Esophagus squamous epithelium (tissue), 5 donors: ENCODE results near the gene ANKS1B. TPM values are rescaled to one million over a fixed set of nuclear protein-coding genes. Genes with fewer than 3 reads are reported as not detected.

ENCODE experiments used
- DNase-seq: peaks from one replicate; lab custom pipeline; 2025; lab: John Stamatoyannopoulos, UW
- H3K27ac ChIP-seq, 4 donors: fragments of 200-600 bp; sonication (generic); one replicate each; pipeline ENCODE4 v1.5.1; 2016 to 2019; ENCODE audit warnings: mild to moderate bottlenecking in 1 of 4
- H3K27me3 ChIP-seq, 4 donors: fragments of 200-600 bp; sonication (generic); 1 replicate in 3 of 4; 2 replicates in 1 of 4; pipeline versions ENCODE4 v1.5.1 to v1.6.0; 2017 to 2021; ENCODE audit warnings: antibody characterized with exemption in 1 of 4
- H3K36me3 ChIP-seq, 3 donors: fragments of 200-600 bp; sonication (generic); one replicate each; pipeline ENCODE4 v1.5.1; 2016 to 2019
- H3K4me1 ChIP-seq, 3 donors: fragments of 200-600 bp; sonication (generic); one replicate each; pipeline ENCODE4 v1.5.1; 2017 to 2019
- H3K4me3 ChIP-seq, 4 donors: fragments of 200-600 bp; sonication (generic); 1 replicate in 3 of 4; 2 replicates in 1 of 4; pipeline ENCODE4 v1.5.1; 2016 to 2019; ENCODE audit warnings: mild to moderate bottlenecking in 2 of 4, moderate library complexity in 1 of 4
- H3K9me3 ChIP-seq, 3 donors: fragments of 200-600 bp; sonication (generic); one replicate each; pipeline ENCODE4 v1.5.1; 2016 to 2019
- POLR2A ChIP-seq, 4 donors: fragments of 450-650 bp; IDR thresholded peaks; one replicate each; pipeline ENCODE4 v1.6.1; 2017; ENCODE audit warnings: antibody characterized with exemption in 4 of 4, mild to moderate bottlenecking in 4 of 4, moderate library complexity in 3 of 4
- WGBS, 2 donors: methylation state at CpG; one replicate each; pipeline ENCODE4 v1.1.5; 2018; 5-methylcytosine and 5-hydroxymethylcytosine counted together
- intact Hi-C: fragments of 100-400 bp; cut with DNase I; formaldehyde crosslinking; loops from one replicate; pipeline ENCODE4 v1.15.0; 2022
- total RNA-seq, 4 donors: library from RNA; depleted of rRNA; stranded (reverse); fragments of >200 nt; gene quantifications; one replicate each; pipeline ENCODE4 v1.1.0, GENCODE V29; 2016
- TF ChIP-seq, protein P1 (sequence below), 6 experiments: fragments of 450-650 bp in 4 of 6; fragments of 200-600 bp in 2 of 6; sonication (generic) in 2 of 6; IDR thresholded peaks; one replicate each; pipeline ENCODE4 v1.5.1; 2016 to 2019; ENCODE audit warnings: antibody characterized with exemption in 6 of 6, mild to moderate bottlenecking in 4 of 6, moderate library complexity in 4 of 6
- donor health status: DM: yes; HTN: yes; CAD: no.

ANKS1B gene
- total RNA-seq, 4 donors from 2014 or later = 1.6 to 15.8 (median 8.1) TPM

DNA sequence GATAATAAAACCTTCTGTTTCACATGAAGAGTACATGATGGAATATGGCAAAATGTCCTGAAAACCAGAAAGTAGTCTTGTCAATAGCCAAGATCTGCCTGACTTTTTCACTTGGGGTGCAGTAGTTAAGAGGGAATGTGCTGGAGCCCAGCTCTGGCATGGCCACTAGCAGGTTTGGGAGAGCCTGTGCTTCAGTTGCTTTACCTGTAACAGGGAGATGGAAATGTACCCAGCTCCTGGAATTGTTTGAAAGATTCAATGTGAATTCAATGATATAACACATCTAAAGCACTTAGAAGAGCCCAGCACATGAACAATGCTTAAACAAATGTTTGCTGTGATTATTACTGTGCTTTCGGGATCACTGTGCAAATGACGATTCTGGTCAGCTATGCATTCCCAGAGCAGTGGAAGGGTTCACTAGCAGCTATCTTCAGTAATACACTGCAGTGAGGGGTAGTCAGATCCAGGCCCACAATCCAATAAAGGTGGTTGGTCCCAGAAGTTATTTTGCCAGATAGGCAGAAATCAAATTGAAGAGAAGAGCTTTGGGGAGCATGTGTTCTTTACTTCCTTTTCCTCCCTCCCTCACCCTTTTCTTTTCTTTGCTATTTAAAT, 1114.7 kb downstream of the ANKS1B start:
- Histone ChIP-seq H3K27me3 (no peaks in the 10 kb centered on the region), H3K9me3 (no peaks in the 10 kb centered on the region), H3K27ac (no peak overlapping the region), H3K36me3 (no peaks in the 10 kb centered on the region), H3K4me1 (no peaks in the 10 kb centered on the region), H3K4me3 (no peak overlapping the region)
- no peak for DNase-seq
- WGBS, 2 donors = 79 to 81% methylated on average over 2 of the region's 2 CpGs
- TF ChIP-seq, protein P1, sequence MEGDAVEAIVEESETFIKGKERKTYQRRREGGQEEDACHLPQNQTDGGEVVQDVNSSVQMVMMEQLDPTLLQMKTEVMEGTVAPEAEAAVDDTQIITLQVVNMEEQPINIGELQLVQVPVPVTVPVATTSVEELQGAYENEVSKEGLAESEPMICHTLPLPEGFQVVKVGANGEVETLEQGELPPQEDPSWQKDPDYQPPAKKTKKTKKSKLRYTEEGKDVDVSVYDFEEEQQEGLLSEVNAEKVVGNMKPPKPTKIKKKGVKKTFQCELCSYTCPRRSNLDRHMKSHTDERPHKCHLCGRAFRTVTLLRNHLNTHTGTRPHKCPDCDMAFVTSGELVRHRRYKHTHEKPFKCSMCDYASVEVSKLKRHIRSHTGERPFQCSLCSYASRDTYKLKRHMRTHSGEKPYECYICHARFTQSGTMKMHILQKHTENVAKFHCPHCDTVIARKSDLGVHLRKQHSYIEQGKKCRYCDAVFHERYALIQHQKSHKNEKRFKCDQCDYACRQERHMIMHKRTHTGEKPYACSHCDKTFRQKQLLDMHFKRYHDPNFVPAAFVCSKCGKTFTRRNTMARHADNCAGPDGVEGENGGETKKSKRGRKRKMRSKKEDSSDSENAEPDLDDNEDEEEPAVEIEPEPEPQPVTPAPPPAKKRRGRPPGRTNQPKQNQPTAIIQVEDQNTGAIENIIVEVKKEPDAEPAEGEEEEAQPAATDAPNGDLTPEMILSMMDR (IDR thresholded peaks at IDR 0.05) = no peak
- TF ChIP-seq POLR2A (IDR thresholded peaks at IDR 0.05) = no peak
- intact Hi-C loops = no loop called here

DNA sequence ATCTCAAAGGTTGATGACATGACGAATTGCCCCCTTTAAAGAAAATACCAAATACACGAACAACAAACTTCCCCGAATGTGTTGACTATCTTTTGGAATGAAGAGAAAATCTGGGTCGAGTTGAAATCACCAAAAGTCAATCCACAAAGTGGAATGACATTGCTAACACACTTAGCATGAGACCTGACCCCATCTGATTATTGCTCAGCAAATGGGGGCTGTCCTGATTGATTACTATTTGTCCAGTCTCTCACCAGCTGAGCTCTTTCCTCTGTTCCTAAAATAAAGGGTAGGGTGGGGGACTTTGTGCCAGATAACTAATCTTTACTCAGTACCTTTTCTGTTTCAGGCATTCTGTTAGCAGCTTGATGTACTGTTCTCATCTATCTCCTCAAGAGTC, 1116.2 kb downstream of the ANKS1B start:
- no peak for DNase-seq
- intact Hi-C loops = no loop called here
- no peaks in the 10 kb centered on the region for H3K36me3 ChIP-seq
- H3K4me3 ChIP-seq = no peak overlapping the region
- no peaks in the 10 kb centered on the region for H3K9me3 ChIP-seq
- 42 to 63% methylated on average over 4 of the region's 4 CpGs for WGBS, 2 donors
- H3K4me1 ChIP-seq = no peaks in the 10 kb centered on the region
- H3K27me3 ChIP-seq = no peaks in the 10 kb centered on the region
- no peak for TF ChIP-seq POLR2A (IDR thresholded peaks at IDR 0.05)
- TF ChIP-seq, protein P1 (IDR thresholded peaks at IDR 0.05) = no peak
- no peak overlapping the region for H3K27ac ChIP-seq

DNA sequence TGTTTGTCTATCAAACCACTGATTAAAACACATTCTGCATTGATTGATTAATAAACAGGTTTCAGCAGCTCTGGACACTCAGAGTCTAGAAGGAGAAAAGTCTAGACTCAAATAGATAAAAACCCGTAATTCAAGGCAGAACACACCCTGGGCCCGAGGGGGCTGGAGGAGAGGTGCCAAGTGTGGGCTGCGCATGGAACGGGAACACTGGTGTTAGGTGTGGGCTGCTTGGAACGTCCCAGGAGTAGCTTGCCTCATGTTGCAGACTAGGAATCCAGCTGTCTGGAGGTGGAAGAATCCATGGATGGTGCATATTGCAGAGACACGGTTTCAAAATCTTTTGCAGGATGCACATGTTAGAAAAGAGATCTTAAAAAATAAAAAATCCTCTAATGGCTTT, 1116.7 kb downstream of the ANKS1B start:
- DNase-seq = no peak
- intact Hi-C loops = no loop called here
- WGBS, 2 donors = 69 to 75% methylated on average over 6 of the region's 6 CpGs

DNA sequence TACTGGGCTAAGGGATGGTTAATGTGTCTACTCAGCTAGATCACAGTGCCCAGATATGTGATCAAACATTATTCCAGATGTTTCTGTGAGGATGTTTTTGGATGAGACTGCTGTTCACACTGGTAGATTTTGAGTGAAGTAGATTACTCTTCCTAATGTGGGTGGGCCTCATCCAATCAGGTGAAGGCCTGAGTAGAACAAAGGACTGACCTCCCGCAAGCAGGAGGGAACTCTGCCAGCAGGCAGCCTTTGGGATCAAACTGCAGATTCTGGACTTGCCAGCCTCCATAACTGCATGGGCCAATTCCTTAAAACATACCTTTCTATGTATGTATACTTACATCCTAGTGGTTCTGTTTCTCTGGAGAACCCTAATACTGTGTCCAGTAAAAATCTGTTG, 1120.4 kb downstream of the ANKS1B start:
- WGBS, 2 donors = 60 to 93% methylated on average over 1 of the region's 1 CpG
- intact Hi-C loops = no loop called here
- no peak for TF ChIP-seq POLR2A (IDR thresholded peaks at IDR 0.05)
- TF ChIP-seq, protein P1 (IDR thresholded peaks at IDR 0.05) = no peak

More for the DNA sequence above, 1116.7 kb downstream of the ANKS1B start:
- H3K4me3 ChIP-seq = no peak overlapping the region
- H3K27me3 ChIP-seq = no peaks in the 10 kb centered on the region
- H3K36me3 ChIP-seq = no peaks in the 10 kb centered on the region
- no peaks in the 10 kb centered on the region for H3K9me3 ChIP-seq
- no peak for TF ChIP-seq POLR2A (IDR thresholded peaks at IDR 0.05)
- TF ChIP-seq, protein P1 (IDR thresholded peaks at IDR 0.05) = no peak
- no peaks in the 10 kb centered on the region for H3K4me1 ChIP-seq
- H3K27ac ChIP-seq = no peak overlapping the region

DNA sequence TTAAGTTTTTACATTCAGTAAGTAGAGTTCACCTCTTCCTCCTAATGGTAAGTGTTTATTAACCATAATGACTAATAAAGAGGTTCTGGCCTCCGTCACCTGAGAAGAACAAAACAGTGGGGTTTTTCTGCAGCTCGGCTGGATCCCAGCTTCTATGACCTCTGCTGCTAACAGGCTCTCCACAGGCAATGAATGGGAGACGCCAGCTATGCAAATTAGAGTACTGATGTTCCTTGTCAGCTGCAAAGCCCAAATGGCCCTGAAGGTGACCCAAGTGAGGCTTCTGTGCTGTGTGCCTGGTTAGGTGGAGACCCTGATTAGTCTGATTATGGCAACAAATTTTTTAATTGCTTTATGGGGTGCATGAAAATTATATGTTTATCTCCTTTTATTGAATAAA, 1121.6 kb downstream of the ANKS1B start:
- no peak for DNase-seq
- Histone ChIP-seq H3K27ac (no peak overlapping the region), H3K4me3 (no peak overlapping the region), H3K36me3 (no peaks in the 10 kb centered on the region), H3K9me3 (no peaks in the 10 kb centered on the region), H3K27me3 (no peaks in the 10 kb centered on the region), H3K4me1 (no peaks in the 10 kb centered on the region)
- WGBS, 2 donors = 59 to 77% methylated on average over 3 of the region's 3 CpGs
- intact Hi-C loops = no loop called here
- TF ChIP-seq POLR2A (IDR thresholded peaks at IDR 0.05) = no peak
- TF ChIP-seq, protein P1 (IDR thresholded peaks at IDR 0.05) = no peak

More for the DNA sequence above, 1120.4 kb downstream of the ANKS1B start:
- Histone ChIP-seq H3K9me3 (no peaks in the 10 kb centered on the region), H3K36me3 (no peaks in the 10 kb centered on the region), H3K4me1 (no peaks in the 10 kb centered on the region), H3K4me3 (no peak overlapping the region), H3K27me3 (no peaks in the 10 kb centered on the region), H3K27ac (no peak overlapping the region)
- no peak for DNase-seq
